HepG2 (cell line): ENCODE measurements around the gene C14orf180. TPM values are rescaled to one million over a fixed set of nuclear protein-coding genes. Genes with fewer than 3 reads are reported as not detected.

Experiments used
- CHD2 ChIP-seq: IDR thresholded peaks from 2 replicates; pipeline ENCODE4 v1.6.1; 2011; ENCODE audit warnings: low read depth, low read length, improper control_type of control experiment
- CHD4 ChIP-seq: fragments of 200-600 bp; sonication (generic); IDR thresholded peaks from 2 replicates; pipeline ENCODE4 v1.7.0; 2017; ENCODE audit warnings: mild to moderate bottlenecking, low read length, borderline replicate concordance
- EHMT2 ChIP-seq: fragments of 200-600 bp; sonication (generic); IDR thresholded peaks from 2 replicates; pipeline ENCODE4 v1.7.0; 2017; ENCODE audit warnings: antibody characterized with exemption, low read depth, low read length, borderline replicate concordance
- KLF15 ChIP-seq: sonication (generic); formaldehyde crosslinking; IDR thresholded peaks from 2 replicates; pipeline ENCODE4 v1.8.1; 2023; ENCODE audit warnings: borderline replicate concordance, mild to moderate bottlenecking, inconsistent platforms, missing genetic modification reagents, mixed read lengths
- KLF6 ChIP-seq: IDR thresholded peaks from 2 replicates; pipeline ENCODE4 v1.8.0; 2016; ENCODE audit warnings: missing biosample characterization, missing genetic modification reagents
- MED13 ChIP-seq: sonication (generic); formaldehyde crosslinking; IDR thresholded peaks from 2 replicates; pipeline ENCODE4 v1.5.0; 2020; ENCODE audit warnings: missing genetic modification reagents
- NFATC3 ChIP-seq: sonication (generic); formaldehyde crosslinking; IDR thresholded peaks from 2 replicates; pipeline ENCODE4 v1.5.1; 2020; ENCODE audit warnings: mild to moderate bottlenecking, missing genetic modification reagents
- NKX3-1 ChIP-seq: sonication (generic); formaldehyde crosslinking; IDR thresholded peaks from 2 replicates; pipeline ENCODE4 v1.5.0; 2020; ENCODE audit warnings: missing genetic modification reagents
- TCF7L2 ChIP-seq: IDR thresholded peaks from 2 replicates; pipeline ENCODE4 v1.6.1; 2011; ENCODE audit warnings: mild to moderate bottlenecking, low read depth, low read length, moderate library complexity
- TGIF2 ChIP-seq: IDR thresholded peaks from 2 replicates; pipeline ENCODE4 v1.6.1; 2016; ENCODE audit warnings: control low read depth, missing compliant biosample characterization
- ZNF564 ChIP-seq: sonication (generic); formaldehyde crosslinking; IDR thresholded peaks from 2 replicates; pipeline ENCODE4 v1.8.1; 2023; ENCODE audit warnings: mild to moderate bottlenecking, missing genetic modification reagents
- ZNF652 ChIP-seq: IDR thresholded peaks from 2 replicates; pipeline ENCODE4 v1.6.1; 2016; ENCODE audit warnings: low read depth, borderline replicate concordance
- ZNF672 ChIP-seq: sonication (generic); formaldehyde crosslinking; IDR thresholded peaks from 2 replicates; pipeline ENCODE4 v1.8.1; 2022; ENCODE audit warnings: missing genetic modification reagents
- ZNF747 ChIP-seq: sonication (generic); formaldehyde crosslinking; IDR thresholded peaks from 2 replicates; pipeline ENCODE4 v1.8.1; 2023; ENCODE audit warnings: missing genetic modification reagents, mild to moderate bottlenecking, borderline replicate concordance
- ZNF879 ChIP-seq: sonication (generic); formaldehyde crosslinking; IDR thresholded peaks from 2 replicates; pipeline ENCODE4 v1.8.1; 2023; ENCODE audit warnings: missing genetic modification reagents
- polyA plus RNA-seq, 8 experiments: library from polyadenylated mRNA; depleted of rRNA in 3 of 8; stranded (reverse) in 7 of 8; unstranded in 1 of 8; fragments of >200 nt; fragmentation: Illumina TruSeq in 4 of 8; extraction: Trizol in 4 of 8; gene quantifications; 2 replicates each; pipeline versions ENCODE4 v1.2.1 to v1.2.3, GENCODE V29; 2011 to 2016; ENCODE audit warnings: low read depth in 4 of 8, missing spikeins in 1 of 8, mixed read lengths in 1 of 8; ENCODE audit not compliant: insufficient read depth in 1 of 8
- total RNA-seq, 5 experiments: library from RNA; depleted of rRNA; stranded (reverse); fragments of >200 nt; fragmentation: Illumina TruSeq; extraction: Trizol; gene quantifications; 2 replicates each; pipeline ENCODE4 v1.2.3, GENCODE V29; 2016; ENCODE audit warnings: low read depth in 1 of 5
- TF ChIP-seq, protein P1 (sequence below): sonication (generic); formaldehyde crosslinking; IDR thresholded peaks from 2 replicates; pipeline ENCODE4 v1.4.0; 2020; ENCODE audit warnings: missing genetic modification reagents, mild to moderate bottlenecking, borderline replicate concordance
- TF ChIP-seq, protein P2 (sequence below): IDR thresholded peaks from 2 replicates; pipeline ENCODE4 v1.6.1; 2016; ENCODE audit warnings: low read depth, borderline replicate concordance
- TF ChIP-seq, protein P3 (sequence below): sonication (generic); formaldehyde crosslinking; IDR thresholded peaks from 2 replicates; pipeline ENCODE4 v1.4.0; 2020; ENCODE audit warnings: missing genetic modification reagents
- TF ChIP-seq, protein P4 (sequence below): sonication (generic); formaldehyde crosslinking; conservative IDR thresholded peaks from 2 replicates; pipeline ENCODE4 v1.8.0; 2022; ENCODE audit warnings: mild to moderate bottlenecking, moderate library complexity, missing genetic modification reagents
- TF ChIP-seq, protein P5 (sequence below): sonication (generic); formaldehyde crosslinking; IDR thresholded peaks from 2 replicates; pipeline ENCODE4 v1.9.0; 2021; ENCODE audit warnings: missing genetic modification reagents, borderline replicate concordance

The C14orf180 gene
- total and polyA plus RNA-seq, 2 of the 13 experiments (the other 11 are each of a cell fraction or from before 2014, with no cell fraction given) = not detected

DNA sequence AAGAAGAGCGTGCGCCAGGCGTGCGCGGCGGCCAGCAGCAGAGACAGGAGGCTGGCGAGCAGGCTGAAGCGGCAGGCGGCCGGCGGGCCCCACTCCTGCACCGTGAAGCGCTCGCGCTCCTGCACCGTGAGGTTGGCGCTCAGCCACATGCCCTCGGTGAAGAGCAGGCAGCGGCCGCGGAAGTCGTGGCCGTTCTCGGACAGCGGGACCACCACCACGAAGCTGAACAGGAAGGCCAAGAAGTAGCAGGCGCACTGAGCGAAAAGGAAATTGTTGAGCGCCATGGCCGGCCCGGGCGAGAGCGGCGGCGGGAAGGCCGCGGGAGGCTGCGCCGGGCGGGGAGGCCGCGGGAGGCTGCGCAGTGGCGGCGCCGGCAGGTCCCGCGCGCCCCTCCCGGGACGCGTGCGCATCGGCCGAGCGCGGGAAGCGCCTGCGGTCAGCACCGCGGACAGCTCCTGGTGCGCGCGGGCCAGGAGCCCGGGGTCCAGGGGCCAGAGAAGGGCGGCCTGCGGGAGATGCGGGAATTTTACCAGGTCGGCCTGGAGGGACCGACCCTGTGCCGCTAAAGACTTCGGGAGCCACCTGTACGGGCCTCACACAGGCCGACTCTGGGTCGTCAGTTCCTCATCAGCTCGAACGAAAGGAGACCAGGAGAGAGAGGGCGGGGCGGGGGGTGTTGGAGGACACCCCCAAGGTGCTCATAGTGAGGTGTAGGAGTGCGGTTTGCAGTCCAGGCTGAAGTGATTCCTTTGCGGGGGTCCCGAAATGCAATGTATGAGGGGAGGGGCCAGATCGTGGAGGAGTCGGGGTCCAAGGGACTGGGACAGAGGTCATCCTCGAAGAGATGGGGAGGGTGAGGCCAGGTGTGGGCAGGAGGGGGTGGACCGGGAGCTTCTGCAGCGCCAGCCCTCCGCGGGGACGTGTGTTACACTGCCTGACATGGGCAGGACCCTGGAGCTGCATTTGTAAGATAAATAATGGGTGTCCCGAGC is 25.2 kb downstream of the C14orf180 start, which contains the start of gene TMEM179 (continued):
- TF ChIP-seq, protein P1, sequence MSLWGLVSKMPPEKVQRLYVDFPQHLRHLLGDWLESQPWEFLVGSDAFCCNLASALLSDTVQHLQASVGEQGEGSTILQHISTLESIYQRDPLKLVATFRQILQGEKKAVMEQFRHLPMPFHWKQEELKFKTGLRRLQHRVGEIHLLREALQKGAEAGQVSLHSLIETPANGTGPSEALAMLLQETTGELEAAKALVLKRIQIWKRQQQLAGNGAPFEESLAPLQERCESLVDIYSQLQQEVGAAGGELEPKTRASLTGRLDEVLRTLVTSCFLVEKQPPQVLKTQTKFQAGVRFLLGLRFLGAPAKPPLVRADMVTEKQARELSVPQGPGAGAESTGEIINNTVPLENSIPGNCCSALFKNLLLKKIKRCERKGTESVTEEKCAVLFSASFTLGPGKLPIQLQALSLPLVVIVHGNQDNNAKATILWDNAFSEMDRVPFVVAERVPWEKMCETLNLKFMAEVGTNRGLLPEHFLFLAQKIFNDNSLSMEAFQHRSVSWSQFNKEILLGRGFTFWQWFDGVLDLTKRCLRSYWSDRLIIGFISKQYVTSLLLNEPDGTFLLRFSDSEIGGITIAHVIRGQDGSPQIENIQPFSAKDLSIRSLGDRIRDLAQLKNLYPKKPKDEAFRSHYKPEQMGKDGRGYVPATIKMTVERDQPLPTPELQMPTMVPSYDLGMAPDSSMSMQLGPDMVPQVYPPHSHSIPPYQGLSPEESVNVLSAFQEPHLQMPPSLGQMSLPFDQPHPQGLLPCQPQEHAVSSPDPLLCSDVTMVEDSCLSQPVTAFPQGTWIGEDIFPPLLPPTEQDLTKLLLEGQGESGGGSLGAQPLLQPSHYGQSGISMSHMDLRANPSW (CRISPR knock-in tag) = no peak
- TF ChIP-seq, protein P2, sequence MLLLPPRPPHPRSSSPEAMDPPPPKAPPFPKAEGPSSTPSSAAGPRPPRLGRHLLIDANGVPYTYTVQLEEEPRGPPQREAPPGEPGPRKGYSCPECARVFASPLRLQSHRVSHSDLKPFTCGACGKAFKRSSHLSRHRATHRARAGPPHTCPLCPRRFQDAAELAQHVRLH (CRISPR knock-in tag) = 0 out of 2 replicates have a peak, but pooled peaks have one; percentile 35
- TF ChIP-seq ZNF652 = no peak
- TF ChIP-seq ZNF747 (CRISPR knock-in tag) = no peak
- no peak for TF ChIP-seq ZNF564 (CRISPR knock-in tag)
- TF ChIP-seq NKX3-1 = peak; percentile 92
- no peak for TF ChIP-seq ZNF672 (CRISPR knock-in tag)
- TF ChIP-seq, protein P3, sequence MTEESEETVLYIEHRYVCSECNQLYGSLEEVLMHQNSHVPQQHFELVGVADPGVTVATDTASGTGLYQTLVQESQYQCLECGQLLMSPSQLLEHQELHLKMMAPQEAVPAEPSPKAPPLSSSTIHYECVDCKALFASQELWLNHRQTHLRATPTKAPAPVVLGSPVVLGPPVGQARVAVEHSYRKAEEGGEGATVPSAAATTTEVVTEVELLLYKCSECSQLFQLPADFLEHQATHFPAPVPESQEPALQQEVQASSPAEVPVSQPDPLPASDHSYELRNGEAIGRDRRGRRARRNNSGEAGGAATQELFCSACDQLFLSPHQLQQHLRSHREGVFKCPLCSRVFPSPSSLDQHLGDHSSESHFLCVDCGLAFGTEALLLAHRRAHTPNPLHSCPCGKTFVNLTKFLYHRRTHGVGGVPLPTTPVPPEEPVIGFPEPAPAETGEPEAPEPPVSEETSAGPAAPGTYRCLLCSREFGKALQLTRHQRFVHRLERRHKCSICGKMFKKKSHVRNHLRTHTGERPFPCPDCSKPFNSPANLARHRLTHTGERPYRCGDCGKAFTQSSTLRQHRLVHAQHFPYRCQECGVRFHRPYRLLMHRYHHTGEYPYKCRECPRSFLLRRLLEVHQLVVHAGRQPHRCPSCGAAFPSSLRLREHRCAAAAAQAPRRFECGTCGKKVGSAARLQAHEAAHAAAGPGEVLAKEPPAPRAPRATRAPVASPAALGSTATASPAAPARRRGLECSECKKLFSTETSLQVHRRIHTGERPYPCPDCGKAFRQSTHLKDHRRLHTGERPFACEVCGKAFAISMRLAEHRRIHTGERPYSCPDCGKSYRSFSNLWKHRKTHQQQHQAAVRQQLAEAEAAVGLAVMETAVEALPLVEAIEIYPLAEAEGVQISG (CRISPR knock-in tag) = peak; percentile 72
- TF ChIP-seq TGIF2 (CRISPR knock-in tag) = peak; percentile 65; the same call in 1 of the 2 replicates
- TF ChIP-seq, protein P4, sequence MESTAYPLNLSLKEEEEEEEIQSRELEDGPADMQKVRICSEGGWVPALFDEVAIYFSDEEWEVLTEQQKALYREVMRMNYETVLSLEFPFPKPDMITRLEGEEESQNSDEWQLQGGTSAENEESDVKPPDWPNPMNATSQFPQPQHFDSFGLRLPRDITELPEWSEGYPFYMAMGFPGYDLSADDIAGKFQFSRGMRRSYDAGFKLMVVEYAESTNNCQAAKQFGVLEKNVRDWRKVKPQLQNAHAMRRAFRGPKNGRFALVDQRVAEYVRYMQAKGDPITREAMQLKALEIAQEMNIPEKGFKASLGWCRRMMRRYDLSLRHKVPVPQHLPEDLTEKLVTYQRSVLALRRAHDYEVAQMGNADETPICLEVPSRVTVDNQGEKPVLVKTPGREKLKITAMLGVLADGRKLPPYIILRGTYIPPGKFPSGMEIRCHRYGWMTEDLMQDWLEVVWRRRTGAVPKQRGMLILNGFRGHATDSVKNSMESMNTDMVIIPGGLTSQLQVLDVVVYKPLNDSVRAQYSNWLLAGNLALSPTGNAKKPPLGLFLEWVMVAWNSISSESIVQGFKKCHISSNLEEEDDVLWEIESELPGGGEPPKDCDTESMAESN = no peak
- TF ChIP-seq CHD2 = no peak
- 0 out of 2 replicates have a peak, but pooled peaks have one; percentile 63 for TF ChIP-seq MED13 (CRISPR knock-in tag)
- no peak for TF ChIP-seq TCF7L2
- TF ChIP-seq KLF6 (CRISPR knock-in tag) = 0 out of 2 replicates have a peak, but pooled peaks have one; percentile 48
- TF ChIP-seq KLF15 (CRISPR knock-in tag) = no peak
- TF ChIP-seq, protein P5, sequence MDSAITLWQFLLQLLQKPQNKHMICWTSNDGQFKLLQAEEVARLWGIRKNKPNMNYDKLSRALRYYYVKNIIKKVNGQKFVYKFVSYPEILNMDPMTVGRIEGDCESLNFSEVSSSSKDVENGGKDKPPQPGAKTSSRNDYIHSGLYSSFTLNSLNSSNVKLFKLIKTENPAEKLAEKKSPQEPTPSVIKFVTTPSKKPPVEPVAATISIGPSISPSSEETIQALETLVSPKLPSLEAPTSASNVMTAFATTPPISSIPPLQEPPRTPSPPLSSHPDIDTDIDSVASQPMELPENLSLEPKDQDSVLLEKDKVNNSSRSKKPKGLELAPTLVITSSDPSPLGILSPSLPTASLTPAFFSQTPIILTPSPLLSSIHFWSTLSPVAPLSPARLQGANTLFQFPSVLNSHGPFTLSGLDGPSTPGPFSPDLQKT (CRISPR knock-in tag) = no peak
- no peak for TF ChIP-seq NFATC3
- TF ChIP-seq EHMT2 = peak; percentile 75; the same call in 1 of the 2 replicates
- TF ChIP-seq ZNF879 (CRISPR knock-in tag) = no peak
- TF ChIP-seq CHD4 = no peak
